Activated naive CD4-positive, alpha-beta T cell treated with anti-CD3 and anti-CD28 coated beads, Interleukin-2, amount 10 ng/mL, durations not matched to agents 7 days and 5 days (primary cell): ENCODE results near the gene MTERF1.
A peak's percentile ranks its signal among the peaks of the same experiment; 100 is the strongest.
"Not testable (repeated sequence)": the region's sequence is repeated elsewhere in the genome, so short reads cannot be mapped to it uniquely, and the experiment has no call there.

ENCODE experiments used
- CTCF ChIA-PET: fragments of 350-600 bp; sonication (Branson Sonifier 250); formaldehyde crosslinking; loops from one replicate; lab custom pipeline; 2021; ENCODE audit warnings: antibody characterized with exemption; lab: Charles Lee
- DNase-seq: peaks from one replicate; pipeline ENCODE4 v3.0.0-alpha.2; 2020
- H3K27ac Mint-ChIP-seq: one replicate; pipeline ENCODE4 v1.8.0; 2021; ENCODE audit warnings: mild to moderate bottlenecking, moderate library complexity, mixed read lengths
- H3K27me3 Mint-ChIP-seq: one replicate; pipeline ENCODE4 v1.8.0; 2021; ENCODE audit warnings: mild to moderate bottlenecking, mixed read lengths
- H3K36me3 Mint-ChIP-seq: one replicate; pipeline ENCODE4 v1.8.0; 2021; ENCODE audit warnings: mixed read lengths
- H3K4me1 Mint-ChIP-seq: one replicate; pipeline ENCODE4 v1.8.0; 2021; ENCODE audit warnings: mixed read lengths
- H3K4me3 Mint-ChIP-seq: one replicate; pipeline ENCODE4 v1.8.0; 2021; ENCODE audit warnings: mild to moderate bottlenecking, moderate library complexity, mixed read lengths
- H3K9me3 Mint-ChIP-seq: one replicate; pipeline ENCODE4 v1.8.0; 2021; ENCODE audit warnings: mixed read lengths

MTERF1 gene

DNA sequence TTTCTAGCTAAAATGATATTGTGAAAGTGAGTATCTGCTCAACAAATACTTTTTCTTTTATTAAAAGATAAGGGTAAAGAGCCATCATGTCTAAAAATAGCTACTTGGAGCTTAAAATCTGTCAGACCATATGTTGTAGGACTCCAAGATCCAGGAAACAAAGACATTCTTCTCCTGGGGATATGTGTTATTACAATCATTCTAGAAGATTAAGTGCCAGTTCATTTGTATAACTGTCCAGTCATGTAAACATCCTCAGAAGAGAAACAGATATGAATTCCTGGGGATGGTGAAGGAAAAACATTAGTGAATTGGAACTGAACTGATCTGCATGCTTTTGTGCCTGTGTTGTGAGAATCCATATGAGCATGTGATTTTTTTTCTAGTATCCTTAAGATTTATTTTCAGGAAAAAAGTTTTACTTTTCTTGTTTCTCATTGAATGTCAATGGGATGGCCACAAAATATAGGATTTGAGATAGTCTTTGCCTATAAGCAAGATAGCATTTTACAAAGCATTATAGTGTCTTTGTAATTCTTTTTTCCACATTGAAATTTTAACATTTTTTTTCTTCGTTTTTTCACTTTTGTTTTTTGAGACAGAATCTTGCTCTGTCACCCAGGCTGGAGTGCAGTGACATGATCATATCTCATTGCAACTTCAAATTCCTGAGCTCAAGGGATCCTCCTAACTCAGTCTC lies 14.4 kb upstream of the MTERF1 start:
- Mint-ChIP-seq H3K9me3 (no peaks in the 10 kb centered on the region), H3K4me1 (no peaks in the 10 kb centered on the region), H3K4me3 (no peak overlapping the region), H3K27me3 (peaks cover 12% of the 10 kb centered on the region), H3K36me3 (no peaks in the 10 kb centered on the region), H3K27ac (no peak overlapping the region)
- CTCF ChIA-PET: interaction anchor here (1.0 kb wide), 1 partner anchor 14 kb away, joined by 3 read pairs; the partner anchor contains the start of gene MTERF1
- no peak for DNase-seq

DNA sequence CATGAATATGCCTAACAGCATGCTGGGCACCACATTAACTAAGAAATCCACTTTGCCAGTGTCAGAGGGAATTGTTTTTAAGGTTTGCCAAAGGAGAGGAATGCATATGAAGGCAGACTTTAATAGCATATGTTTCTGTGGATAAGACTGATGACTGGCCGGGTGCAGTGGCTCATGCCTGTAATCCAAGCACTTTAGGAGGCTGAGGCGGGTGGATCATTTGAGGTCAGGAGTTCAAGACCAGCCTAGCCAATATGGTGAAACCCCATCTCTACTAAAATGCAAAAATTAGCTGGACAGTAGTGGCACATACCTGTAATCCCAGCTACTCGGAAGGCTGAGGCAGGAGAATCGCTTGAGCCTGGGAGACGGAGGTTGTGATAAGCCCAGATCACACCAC lies 13.2 kb upstream of the MTERF1 start:
- H3K27ac Mint-ChIP-seq, CTCF ChIA-PET, DNase-seq, H3K4me1 Mint-ChIP-seq, H3K4me3 Mint-ChIP-seq, H3K9me3 Mint-ChIP-seq, H3K36me3 Mint-ChIP-seq: not testable (repeated sequence)
- H3K27me3 Mint-ChIP-seq: peaks cover 12% of the 10 kb centered on the region

DNA sequence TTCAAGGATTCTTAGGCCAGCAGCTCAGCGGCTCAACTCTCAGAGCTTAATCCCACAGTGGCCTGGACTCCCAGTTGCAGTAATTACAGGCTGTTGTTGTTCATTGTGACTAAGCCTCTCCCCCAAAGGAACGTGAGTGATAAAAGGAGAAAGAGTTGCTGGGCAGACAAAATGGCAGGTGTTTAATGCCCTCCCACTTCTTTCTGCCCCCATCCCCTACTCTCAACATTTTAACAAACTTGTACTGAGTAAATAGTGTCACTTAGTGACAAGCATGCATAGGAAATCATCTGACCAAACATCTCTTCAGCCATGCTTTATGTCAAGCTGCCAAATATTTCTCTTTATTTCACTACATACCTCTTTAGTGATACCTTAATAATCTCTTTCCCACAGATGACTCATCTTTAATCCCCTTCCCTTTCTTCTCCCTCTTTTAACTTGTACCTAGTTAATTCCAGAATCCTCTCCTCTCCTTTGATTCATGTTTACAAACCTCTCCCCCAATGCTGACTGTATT lies 12.4 kb upstream of the MTERF1 start:
- DNase-seq: no peak
- Mint-ChIP-seq H3K27me3 (peaks cover 12% of the 10 kb centered on the region), H3K9me3 (peaks cover 5% of the 10 kb centered on the region), H3K27ac (no peak overlapping the region), H3K36me3 (no peaks in the 10 kb centered on the region), H3K4me3 (no peak overlapping the region), H3K4me1 (no peaks in the 10 kb centered on the region)
- CTCF ChIA-PET: no interaction called here

DNA sequence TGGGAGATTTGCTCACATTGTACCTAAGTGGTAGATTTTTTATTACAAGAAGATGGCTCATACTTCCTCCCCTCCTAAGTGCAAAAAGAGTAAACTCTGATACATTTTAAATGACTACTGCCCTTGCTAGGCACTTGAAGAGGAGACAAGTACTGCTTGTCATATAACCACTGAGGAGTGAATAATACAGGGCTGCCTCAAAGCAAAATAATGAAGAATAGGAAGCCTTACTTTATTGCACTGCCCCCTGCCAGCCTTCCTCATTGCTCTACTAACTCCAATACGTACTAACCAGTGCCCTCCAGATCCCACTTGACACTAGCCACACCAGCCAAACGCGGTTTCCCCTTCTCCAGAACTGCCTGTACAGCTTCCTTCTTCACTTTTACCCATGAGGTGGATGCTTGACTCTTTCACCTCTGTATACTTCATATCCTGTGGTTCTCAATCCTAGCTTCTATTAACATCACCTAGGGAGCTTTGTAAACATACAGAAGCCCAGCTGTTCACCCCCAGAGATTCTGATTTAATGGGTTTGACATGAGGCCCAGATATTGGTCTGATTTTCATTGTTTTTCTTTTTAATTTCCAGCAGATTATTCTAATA lies 11.7 kb upstream of the MTERF1 start:
- CTCF ChIA-PET: interaction anchor here (1.4 kb wide), 1 partner anchor 11 kb away, joined by 5 read pairs; the partner anchor contains the start of gene MTERF1
- Mint-ChIP-seq H3K27me3 (peaks cover 13% of the 10 kb centered on the region), H3K4me3 (no peak overlapping the region), H3K4me1 (no peaks in the 10 kb centered on the region), H3K27ac (no peak overlapping the region), H3K9me3 (peaks cover 5% of the 10 kb centered on the region), H3K36me3 (no peaks in the 10 kb centered on the region)
- no peak for DNase-seq

DNA sequence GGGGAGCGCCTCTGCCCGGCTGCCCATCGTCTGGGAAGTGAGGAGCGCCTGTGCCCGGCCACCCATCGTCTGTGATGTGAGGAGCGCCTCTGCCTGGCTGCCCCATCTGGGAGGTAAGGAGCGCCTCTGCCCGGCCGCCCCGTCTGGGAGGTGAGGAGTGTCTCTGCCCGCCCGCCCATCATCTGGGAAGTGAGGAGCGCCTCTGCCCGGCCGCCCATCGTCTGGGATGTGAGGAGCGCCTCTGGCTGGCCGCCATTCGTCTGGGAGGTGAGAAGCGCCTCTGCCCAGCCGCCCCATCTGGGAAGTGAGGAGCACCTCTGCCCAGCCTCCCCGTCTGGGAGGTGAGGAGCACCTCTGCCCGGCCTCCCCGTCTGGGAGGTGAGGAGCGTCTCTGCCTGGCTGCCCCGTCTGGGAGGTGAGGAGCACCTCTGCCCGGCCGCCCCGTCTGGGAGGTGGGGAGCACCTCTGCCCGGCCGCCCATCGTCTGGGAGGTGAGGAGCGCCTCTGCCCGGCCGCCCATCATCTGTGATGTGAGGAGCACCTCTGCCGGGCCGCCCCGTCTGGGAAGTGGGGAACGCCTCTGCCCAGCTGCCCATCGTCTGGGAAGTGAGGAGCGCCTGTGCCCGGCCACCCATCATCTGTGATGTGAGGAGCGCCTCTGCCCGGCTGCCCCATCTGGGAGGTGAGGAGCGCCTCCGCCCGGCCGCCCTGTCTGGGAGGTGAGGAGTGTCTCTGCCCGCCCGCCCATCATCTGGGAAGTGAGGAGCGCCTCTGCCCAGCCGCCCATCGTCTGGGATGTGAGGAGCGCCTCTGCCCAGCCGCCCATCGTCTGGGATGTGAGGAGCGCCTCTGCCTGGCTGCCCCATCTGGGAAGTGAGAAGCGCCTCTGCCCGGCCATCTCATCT lies 8.0 kb upstream of the MTERF1 start:
- H3K27me3 Mint-ChIP-seq: peaks cover 11% of the 10 kb centered on the region
- H3K4me1 Mint-ChIP-seq, H3K4me3 Mint-ChIP-seq, DNase-seq, CTCF ChIA-PET, H3K27ac Mint-ChIP-seq, H3K36me3 Mint-ChIP-seq: not testable (repeated sequence)
- peaks cover 11% of the 10 kb centered on the region for H3K9me3 Mint-ChIP-seq

DNA sequence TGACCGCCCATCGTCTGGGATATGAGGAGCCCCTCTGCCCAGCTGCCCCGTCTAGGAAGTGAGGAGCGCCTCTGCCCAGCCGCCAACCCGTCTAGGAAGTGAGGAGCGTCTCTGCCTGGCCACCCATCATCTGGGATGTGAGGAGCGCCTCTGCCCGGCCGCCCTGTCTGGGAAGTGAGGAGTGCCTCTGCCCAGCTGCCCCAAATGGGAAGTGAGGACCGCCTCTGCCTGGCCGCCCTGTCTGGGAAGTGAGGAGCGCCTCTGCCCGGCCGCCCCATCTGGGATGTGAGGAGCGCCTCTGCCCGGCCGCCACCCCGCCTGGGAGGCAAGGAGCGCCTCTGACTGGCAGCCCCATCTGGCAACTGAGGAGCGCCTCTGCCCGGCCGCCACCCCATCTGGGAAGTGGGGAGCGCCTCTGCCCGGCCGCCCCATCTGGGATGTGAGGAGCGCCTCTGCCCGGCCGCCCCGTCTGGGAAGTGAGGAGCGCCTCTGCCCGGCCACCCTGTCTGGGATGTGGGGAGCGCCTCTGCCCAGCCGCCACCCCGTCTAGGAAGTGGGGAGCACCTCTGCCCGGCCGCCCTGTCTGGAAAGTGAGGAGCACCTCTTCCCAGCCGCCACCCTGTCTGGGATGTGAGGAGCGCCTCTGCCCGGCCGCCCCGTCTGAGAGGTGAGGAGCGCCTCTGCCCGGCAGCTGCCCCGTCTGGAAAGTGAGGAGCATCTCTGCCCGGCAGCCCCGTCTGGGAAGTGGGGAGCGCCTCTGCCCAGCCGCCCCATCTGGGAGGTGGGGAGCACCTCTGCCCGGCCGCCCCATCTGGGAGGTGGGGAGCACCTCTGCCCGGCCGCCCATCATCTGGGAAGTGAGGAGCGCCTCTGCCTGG lies 7.1 kb upstream of the MTERF1 start:
- CTCF ChIA-PET, H3K4me3 Mint-ChIP-seq, H3K36me3 Mint-ChIP-seq, H3K4me1 Mint-ChIP-seq, H3K27ac Mint-ChIP-seq, DNase-seq: not testable (repeated sequence)
- H3K9me3 Mint-ChIP-seq: peaks cover 11% of the 10 kb centered on the region
- peaks cover 12% of the 10 kb centered on the region for H3K27me3 Mint-ChIP-seq

DNA sequence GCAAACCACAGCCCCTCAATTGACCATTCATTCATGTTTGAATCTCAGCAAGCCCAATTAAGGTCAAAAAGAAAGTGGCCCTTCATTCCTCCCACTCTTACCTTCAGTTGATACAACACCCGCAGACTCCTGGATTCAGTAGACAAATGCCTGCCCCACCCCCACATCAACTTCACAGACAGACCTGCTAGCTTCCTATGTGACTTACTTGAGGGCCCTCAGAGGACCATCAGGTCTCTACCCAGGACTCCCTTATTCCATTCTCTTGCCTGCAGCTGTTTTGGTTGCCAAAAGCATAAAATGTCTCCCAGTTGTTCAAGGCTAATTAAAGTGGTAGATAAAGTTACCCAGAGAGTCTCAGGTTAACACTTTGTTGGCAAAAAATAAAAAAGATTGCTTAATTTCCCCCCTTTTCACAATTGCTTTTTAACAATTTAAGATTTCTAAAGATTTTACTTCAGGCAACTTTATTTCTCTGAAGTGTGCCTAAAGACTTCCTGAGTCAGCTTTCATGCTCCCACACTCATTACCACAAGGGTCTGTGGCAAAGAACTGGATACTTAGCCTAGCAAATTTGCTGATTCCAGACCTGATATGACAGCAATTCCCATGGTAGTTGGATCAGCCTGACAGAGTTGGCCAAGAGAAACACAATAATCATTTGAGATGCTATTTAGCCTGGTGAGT lies 3.3 kb upstream of the MTERF1 start:
- Mint-ChIP-seq H3K27ac (no peak overlapping the region), H3K4me1 (peaks cover 25% of the 10 kb centered on the region), H3K36me3 (peaks cover 13% of the 10 kb centered on the region), H3K9me3 (peaks cover 7% of the 10 kb centered on the region), H3K27me3 (peaks cover 8% of the 10 kb centered on the region), H3K4me3 (no peak overlapping the region)
- CTCF ChIA-PET: no interaction called here
- no peak for DNase-seq

DNA sequence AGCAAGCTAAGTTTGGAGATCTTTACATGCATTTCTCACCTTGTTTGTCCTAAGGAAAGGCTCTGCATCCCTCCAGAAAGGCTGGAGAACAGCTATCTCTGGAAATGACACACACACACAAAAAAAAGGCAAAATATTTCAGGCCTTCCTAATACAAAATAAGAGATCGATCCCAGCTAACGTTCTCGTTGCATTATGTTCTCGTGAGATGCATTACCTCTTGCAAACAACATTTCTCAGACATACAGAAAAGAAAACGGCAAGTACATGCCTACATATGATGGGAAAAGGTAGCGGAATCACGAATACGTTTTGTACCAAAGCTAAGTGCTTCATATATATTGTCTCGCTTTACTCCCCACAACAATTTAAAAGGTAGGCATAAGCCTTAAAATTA lies 488 bp downstream of the MTERF1 start:
- Mint-ChIP-seq H3K4me3 (peak overlapping the region; percentile 98), H3K9me3 (no peaks in the 10 kb centered on the region), H3K27ac (peak overlapping the region; percentile 94), H3K4me1 (peaks cover 41% of the 10 kb centered on the region), H3K36me3 (peaks cover 36% of the 10 kb centered on the region), H3K27me3 (peaks cover 3% of the 10 kb centered on the region)
- CTCF ChIA-PET: interaction anchor here (0.6 to 2.3 kb wide), 12 partner anchors 41 to 1354 kb away, joined by 3 to 17 read pairs (median 4); partner anchors contain the start of genes AKAP9 and GATAD1
- no peak for DNase-seq

DNA sequence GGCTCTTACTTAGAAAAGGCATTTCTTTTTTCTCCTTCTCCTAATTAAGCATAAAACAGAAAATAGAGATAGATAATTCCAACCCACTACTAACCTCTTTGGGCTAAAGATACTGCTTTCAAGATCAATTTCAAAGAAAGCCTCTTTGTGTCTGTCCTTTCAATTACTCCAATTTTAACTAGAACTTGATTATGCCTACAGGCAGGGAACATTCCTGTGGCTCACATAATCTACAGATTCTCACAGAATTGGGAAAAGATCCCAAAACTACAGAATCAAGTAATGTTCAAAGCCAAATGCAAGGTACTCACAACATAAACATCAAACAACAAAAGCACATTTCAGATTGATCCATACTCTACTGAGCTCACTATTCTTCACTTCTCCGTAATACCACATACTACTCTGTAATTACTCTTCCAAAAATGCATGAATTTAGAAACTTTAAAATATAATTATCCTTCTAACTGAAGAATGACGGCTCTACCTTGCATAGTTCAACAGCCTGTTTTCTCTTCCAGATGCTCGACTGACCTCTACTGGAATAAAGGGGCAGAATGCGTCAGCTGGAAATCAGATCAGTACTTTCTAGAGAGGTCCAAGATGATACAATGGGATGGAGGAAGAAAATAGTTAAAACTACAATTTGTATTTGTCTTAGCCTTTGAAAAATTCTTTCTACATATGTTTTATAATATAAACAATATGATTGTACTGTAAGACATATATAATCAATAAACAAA lies 3.9 kb downstream of the MTERF1 start:
- peaks cover 41% of the 10 kb centered on the region for H3K4me1 Mint-ChIP-seq
- H3K4me3 Mint-ChIP-seq: no peak overlapping the region
- no peaks in the 10 kb centered on the region for H3K27me3 Mint-ChIP-seq
- no peak overlapping the region for H3K27ac Mint-ChIP-seq
- H3K36me3 Mint-ChIP-seq: peaks cover 53% of the 10 kb centered on the region
- CTCF ChIA-PET: interaction anchor here (1.0 kb wide), 1 partner anchor 15 kb away, joined by 3 read pairs; no protein-coding TSS in a partner anchor
- no peak for DNase-seq
- no peaks in the 10 kb centered on the region for H3K9me3 Mint-ChIP-seq

DNA sequence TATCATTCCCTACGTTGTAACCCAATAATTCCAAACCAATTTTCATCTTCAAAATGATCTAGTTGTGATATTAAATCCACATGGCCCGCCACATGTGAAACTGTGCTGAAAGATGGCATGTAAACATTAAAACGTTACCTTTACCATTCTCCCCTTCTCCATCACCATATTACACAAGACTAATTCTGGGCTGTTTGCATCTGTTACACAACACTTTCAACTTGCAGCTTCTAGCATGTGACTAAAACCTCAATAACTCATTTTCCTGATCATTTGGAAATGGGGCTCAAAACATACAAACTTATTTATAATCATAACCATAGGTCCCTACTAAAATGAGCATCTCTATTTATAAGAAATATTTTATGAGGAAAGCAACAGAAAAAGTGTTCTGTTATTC lies 4.7 kb downstream of the MTERF1 start:
- peaks cover 56% of the 10 kb centered on the region for H3K36me3 Mint-ChIP-seq
- peaks cover 36% of the 10 kb centered on the region for H3K4me1 Mint-ChIP-seq
- H3K27ac Mint-ChIP-seq: no peak overlapping the region
- CTCF ChIA-PET: no interaction called here
- H3K27me3 Mint-ChIP-seq: no peaks in the 10 kb centered on the region
- no peaks in the 10 kb centered on the region for H3K9me3 Mint-ChIP-seq
- no peak overlapping the region for H3K4me3 Mint-ChIP-seq
- DNase-seq: no peak

DNA sequence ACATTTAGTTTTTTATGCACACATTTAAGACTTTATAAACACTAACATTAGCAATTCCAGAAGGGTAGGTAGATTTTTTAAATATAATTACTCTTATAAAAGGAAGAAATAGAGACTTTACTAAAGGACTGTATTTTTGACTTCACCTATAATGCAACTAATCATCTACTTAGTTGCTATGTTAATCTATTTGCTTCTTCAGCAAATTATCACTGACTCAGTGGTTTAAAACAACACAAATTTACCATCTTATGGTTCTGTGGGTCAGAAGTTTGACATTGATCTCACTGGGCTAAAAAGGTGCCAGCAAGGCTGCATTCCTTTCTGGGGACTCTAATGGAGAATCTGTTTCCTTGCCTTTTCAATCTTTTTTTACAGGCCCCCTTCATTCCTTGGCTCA lies 7.6 kb downstream of the MTERF1 start:
- H3K9me3 Mint-ChIP-seq: no peaks in the 10 kb centered on the region
- peak overlapping the region; percentile 51 for H3K27ac Mint-ChIP-seq
- no peaks in the 10 kb centered on the region for H3K27me3 Mint-ChIP-seq
- CTCF ChIA-PET: no interaction called here
- H3K4me3 Mint-ChIP-seq: no peak overlapping the region
- peaks cover 10% of the 10 kb centered on the region for H3K4me1 Mint-ChIP-seq
- H3K36me3 Mint-ChIP-seq: peaks cover 46% of the 10 kb centered on the region
- no peak for DNase-seq

DNA sequence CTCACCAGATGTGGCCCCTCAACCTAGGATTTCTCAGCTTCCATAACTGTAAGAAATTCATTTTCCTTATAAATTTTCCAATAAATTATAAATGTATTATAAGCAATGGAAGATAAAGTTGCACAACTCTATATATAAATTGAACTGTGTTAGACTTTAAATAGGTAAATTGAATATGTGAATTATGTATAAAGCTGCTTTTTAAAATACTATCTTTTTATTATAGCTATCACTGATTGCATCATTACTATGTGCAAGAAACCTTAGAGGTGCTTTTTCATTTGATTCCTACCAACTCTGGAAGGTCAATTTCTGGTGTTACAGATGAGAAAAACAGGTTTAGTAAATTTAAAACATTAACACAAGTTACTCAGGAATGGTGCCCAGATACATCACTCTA lies 8.4 kb downstream of the MTERF1 start:
- Mint-ChIP-seq H3K4me1 (peaks cover 3% of the 10 kb centered on the region), H3K27ac (no peak overlapping the region), H3K4me3 (no peak overlapping the region), H3K27me3 (no peaks in the 10 kb centered on the region), H3K9me3 (no peaks in the 10 kb centered on the region), H3K36me3 (peaks cover 38% of the 10 kb centered on the region)
- CTCF ChIA-PET: no interaction called here
- DNase-seq: no peak
